AG08395 (cell line): ENCODE results near the gene TNRC6C.
"Not testable (repeated sequence)": the region's sequence is repeated elsewhere in the genome, so short reads cannot be mapped to it uniquely, and the experiment has no call there.

Source experiments
- DNase-seq: peaks from one replicate; pipeline ENCODE4 v3.0.0; 2012; ENCODE audit warnings: mixed read lengths, low spot score

Gene TNRC6C

GRCh38 chr17:77962348-77962747 lies 3.8 kb downstream of the TNRC6C start:
- DNase-seq, result no peak

- peak; percentile 87 for DNase-seq
Observed at GRCh38 chr17:77963441-77963840, 4.9 kb downstream of the TNRC6C start.

GRCh38 chr17:77965352-77965751 lies 6.8 kb downstream of the TNRC6C start:
- DNase-seq, result no peak

- no peak for DNase-seq
Observed at GRCh38 chr17:77966476-77966875, 8.0 kb downstream of the TNRC6C start.

- no peak for DNase-seq
Observed at GRCh38 chr17:77968788-77969187, 10.3 kb downstream of the TNRC6C start.

GRCh38 chr17:77972271-77972670 lies 13.8 kb downstream of the TNRC6C start:
- not testable (repeated sequence) for DNase-seq

GRCh38 chr17:77973953-77974352 lies 15.4 kb downstream of the TNRC6C start:
- no peak for DNase-seq

GRCh38 chr17:77974396-77974795 lies 15.9 kb downstream of the TNRC6C start:
- DNase-seq, result no peak

GRCh38 chr17:77982430-77982829 lies 23.9 kb downstream of the TNRC6C start:
- DNase-seq, result not testable (repeated sequence)

- DNase-seq, result no peak
Observed at GRCh38 chr17:77990301-77990700, 31.8 kb downstream of the TNRC6C start.

GRCh38 chr17:77993735-77994134 lies 35.2 kb downstream of the TNRC6C start:
- not testable (repeated sequence) for DNase-seq

GRCh38 chr17:77995146-77995852 lies 36.8 kb downstream of the TNRC6C start:
- no peak for DNase-seq

GRCh38 chr17:77996256-77996655 lies 37.8 kb downstream of the TNRC6C start:
- DNase-seq, result no peak

GRCh38 chr17:77999413-78000173 lies 41.1 kb downstream of the TNRC6C start:
- peak; percentile 6 for DNase-seq

- peak; percentile 31 for DNase-seq
Observed at GRCh38 chr17:78000341-78000740, 41.8 kb downstream of the TNRC6C start.

- DNase-seq, result no peak
Observed at GRCh38 chr17:78001182-78001581, 42.7 kb downstream of the TNRC6C start.

GRCh38 chr17:78001612-78002011 lies 43.1 kb downstream of the TNRC6C start:
- DNase-seq, result no peak

- DNase-seq, result no peak
Observed at GRCh38 chr17:78002166-78002565, 43.7 kb downstream of the TNRC6C start.

- DNase-seq, result no peak
Observed at GRCh38 chr17:78005452-78006171, 47.1 kb downstream of the TNRC6C start.

- no peak for DNase-seq
Observed at GRCh38 chr17:78006338-78006737, 47.8 kb downstream of the TNRC6C start.

GRCh38 chr17:78007647-78008046 lies 49.1 kb downstream of the TNRC6C start:
- no peak for DNase-seq

- DNase-seq, result no peak
Observed at GRCh38 chr17:78010759-78011158, 52.3 kb downstream of the TNRC6C start.

- no peak for DNase-seq
Observed at GRCh38 chr17:78012428-78012827, 53.9 kb downstream of the TNRC6C start.
